Measurements from ENCODE around the gene RSPH6A.

Gene RSPH6A

DNA sequence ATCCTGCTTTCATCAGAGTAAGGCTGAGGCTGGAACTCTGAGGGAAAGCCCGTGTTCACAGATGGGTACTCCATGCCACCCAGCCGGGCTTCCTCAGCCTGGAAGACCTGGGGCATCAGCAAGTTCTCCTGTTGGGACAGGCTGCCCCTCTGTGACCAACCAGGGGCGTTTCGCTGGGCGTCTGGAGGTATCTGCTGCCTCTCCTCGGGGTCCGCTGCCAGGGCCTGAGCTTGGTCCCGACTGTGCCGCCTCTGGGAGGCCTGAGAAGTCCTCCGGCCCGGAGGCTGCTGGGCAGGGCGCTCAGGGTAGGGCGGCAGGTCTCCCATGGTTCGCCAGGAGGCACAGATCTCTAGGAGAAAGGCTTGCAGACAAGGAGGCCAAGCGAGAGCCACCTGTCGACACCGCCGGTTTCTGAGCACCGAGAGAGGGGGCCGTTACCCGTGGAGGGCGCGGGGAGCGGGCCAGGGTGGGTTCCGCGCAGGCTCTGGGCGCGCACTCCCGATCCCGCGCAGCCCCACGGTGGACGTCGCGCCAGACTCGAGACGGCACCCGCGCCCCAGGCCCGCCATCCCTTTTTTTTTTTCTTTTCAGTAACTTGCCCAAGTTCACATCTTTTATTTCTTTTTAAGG lies at the start of gene RSPH6A:
RSPH6A (minus strand) TSS at position 458 of the 630 bp plus-strand sequence; CDS start at position 326, 132 bp downstream.
- DNase-seq, result no peak

DNA sequence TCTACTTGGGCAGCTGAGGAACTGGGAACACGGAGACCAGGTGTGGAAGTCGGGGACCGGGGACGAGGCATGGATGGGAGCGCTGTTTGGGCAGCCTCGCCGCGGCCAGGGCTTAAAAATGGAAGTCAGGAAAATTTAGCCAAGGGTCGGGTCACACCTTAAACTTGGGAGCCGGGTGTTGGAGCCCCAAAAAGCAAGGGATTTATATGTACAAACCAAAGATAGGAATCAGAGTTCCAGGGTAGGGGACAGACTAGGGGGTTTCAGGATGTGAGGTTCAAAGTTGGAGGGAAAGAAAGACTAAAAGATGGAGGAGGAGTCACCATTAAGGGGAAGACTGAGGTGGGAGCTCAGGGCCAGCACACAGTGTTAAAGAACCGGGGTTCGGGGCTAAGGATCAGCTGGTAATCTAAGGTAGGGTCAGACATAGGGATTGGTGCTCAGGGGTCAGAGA lies 49.5 kb upstream of the RSPH6A start:
- DNase-seq, result no peak

DNA sequence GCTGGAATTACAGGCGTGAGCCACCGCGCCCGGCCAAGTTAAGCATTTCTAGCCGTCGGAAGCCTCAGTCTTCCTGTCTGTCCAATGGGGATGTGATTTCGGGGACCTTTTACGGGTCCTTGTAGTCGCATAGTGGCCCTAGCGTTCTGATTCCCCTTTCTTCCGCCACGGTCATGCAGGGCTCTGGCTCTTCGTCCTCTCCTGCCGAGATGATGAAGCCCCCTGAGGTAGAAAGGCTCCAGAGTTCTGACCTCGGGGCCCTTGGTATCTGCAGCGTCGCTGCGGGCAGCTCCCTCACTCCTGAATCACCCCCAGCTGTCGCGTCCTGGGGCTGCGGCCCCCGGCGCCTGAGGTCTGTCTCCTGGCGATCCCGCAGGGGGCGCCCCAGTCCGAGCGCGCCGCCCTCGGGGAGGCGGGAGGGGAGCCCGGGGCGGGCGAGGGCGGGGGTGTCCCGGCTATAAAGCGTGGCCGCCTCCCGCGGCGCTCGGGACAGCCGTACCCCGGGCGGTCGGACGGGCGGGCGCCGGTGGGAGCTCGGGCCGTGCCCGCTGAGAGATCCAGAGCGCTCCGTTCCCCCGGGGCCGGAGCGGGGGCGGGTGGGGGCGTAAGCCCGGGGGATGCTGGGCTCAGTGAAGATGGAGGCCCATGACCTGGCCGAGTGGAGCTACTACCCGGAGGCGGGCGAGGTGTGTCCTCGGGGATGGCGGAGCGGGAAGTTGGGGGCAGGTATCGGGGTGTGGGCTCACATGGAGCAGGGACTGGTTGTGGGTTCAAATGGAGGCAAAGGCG lies 48.9 kb upstream of the RSPH6A start, which contains the start of gene FOXA3:
FOXA3 (plus strand) TSS at position 487 of the 789 bp plus-strand sequence; CDS start at position 618, 131 bp downstream.
- peak; percentile 66 for DNase-seq

DNA sequence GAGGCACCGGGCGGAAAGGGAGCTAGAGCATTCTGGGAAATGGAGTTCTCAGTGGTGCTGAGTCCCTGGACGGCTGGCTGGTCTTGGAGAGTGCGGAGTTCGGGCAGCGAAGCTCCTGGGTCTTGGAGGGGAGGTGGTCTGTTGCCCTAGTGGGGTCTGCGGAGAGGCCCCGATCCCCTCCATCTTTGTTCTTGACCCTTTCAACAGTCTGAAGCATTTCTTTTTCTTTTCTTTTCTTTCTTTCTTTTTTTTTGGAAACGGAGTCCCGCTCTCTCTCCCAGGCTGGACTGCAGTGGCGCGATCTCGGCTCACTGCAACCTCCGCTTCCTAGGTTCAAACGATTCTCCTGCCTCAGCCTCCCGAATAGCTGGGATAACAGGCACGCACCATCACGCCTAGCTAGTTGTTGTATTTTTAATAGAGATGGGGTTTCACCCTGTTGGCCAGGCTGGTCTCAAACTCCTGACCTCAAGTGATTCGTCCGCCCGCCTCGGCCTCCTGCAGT lies 48.3 kb upstream of the RSPH6A start:
- no peak for DNase-seq

DNA sequence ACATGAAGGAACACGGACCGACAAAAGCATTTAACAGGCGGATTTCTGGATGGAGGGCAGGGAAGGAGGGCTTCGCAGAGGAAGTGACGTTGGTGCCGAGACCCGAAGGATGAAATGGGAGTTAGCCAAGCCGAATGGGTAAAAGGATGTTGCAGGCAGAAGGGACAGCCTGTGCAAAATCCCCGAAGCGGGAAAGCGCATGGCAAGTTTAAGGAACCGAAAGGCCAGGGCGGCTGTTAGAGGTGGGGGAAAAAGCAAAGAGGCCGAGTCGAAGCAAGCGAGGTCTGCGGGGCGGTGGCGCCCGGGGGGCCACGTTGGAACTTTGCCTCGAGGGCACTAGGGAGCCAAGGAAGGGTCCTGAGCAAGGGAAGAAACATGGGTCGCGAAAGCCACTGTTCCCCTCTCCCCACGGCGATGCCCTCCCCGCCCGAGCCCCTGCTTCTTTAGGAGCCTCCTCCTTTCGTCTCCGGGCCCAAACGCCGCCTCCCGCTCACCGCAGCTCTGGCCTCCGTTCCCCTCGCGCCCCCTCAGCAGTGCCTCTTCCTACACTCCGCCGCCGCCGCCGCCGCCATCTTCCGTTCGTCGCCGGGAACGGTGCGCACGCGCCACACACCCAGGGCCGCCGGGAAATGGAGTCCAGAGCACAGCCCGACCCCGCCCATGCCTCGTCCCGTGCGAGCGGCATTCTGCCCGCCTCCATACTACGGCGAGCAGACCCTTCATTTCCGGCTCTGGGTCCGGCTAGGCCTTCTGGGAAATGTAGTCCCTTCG lies 47.6 kb upstream of the RSPH6A start, which contains the start of gene SYMPK:
SYMPK (minus strand) TSS at position 584 of the 771 bp plus-strand sequence. CDS start 8,652 bp downstream, outside the sequence.
- DNase-seq, result peak; percentile 99

DNA sequence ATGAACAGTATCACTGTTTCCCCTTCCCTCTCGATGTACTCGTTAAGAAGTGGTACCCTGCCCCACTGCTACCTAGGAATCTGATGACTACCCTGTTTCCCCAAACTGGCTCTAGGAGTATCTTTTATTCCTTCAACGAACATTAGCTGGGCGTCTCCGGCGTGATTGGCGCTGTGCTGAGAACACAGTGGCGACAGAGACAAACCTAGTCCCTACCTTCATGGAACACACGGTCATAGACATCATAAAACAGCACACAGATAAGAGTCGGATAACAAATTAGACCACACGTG lies 47.1 kb upstream of the RSPH6A start:
- no peak for DNase-seq

DNA sequence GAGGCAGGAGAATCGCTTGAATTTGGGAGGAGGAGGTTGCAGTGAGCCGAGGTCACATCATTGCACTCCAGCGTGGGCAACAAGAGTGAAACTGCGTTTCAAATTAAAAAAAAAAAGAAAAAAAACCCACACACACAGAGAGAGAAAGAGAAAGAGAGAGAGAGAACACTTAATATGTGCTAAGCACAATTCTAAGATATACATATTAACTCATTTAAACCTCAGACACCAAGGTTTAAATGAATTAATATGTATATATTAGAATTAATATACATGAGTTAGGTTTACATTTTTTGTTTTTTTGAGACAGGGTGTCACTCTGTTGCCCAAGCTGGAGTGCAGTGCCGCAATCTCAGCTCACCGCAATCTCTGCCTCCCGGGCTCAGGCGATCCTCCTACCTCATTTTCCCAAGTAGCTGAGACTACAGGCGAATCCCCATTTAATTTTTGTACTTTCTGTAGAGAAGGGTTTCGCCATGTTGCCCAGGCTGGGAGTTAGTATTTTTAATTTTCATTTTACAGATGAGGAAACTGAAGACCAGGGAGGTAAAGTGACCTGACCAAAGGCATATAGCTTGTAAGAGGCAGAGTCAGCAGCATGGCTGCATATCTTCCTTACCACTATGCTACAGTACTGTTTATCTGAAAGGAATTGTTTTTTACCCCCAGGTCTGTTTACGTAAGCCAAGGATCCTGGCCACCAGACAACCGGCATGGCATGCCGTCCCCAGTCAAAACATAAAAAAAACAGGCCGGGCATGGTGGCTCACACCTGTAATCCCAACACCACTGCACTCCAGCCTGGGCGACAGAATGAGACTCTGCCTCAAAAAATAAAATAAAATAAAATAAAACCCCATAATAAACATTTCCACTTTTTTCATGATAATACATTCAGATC lies 45.5 kb upstream of the RSPH6A start:
- no peak for DNase-seq

DNA sequence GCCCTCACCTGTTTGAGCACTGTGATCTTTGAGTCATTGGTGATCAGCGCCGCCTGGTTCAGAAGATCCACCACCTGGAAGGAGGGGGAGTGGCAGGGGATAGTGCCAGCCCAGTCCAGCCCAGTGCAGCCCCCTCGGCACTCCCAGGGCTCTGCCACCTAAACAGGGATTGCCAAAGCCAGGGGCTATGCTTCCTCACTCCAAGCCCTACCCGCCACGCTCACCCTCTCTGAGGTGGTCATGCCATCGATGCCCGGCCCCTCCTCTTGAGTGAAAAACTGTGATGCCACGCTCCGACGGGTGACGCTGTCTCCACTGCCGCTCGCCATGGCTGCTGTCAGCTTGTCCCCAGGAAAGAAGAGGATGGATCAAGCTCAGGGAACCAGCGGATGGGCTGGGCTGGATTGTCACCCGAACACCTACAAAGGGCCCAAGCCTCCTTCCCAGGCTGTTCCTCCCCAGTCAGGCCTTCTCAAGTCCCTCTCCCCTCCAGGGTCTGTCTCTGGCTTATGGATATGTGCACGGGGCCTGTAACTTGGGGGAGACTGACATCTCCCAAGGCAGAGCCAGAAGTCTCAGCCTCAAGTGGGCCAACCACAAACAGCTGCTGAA lies 39.2 kb upstream of the RSPH6A start:
- no peak for DNase-seq

DNA sequence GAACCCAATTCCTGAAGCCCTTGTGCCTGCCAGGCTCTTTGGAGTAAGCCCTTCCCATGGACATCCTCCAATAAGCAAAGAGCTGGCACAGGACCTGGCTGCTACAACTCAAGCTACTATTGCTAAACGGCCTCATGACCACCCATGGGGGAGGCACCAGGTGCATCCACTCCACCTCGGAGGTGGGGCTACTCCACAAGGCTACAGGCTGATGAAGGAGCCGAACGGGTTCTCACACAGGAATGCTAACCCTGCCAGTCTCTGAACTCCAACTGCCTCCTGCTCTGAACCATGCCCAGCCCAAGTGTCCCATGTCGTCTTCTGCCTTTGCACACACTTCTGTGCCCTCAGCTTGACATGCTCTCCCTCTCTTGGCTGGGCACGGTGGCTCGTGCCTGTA lies 37.9 kb upstream of the RSPH6A start:
- no peak for DNase-seq

DNA sequence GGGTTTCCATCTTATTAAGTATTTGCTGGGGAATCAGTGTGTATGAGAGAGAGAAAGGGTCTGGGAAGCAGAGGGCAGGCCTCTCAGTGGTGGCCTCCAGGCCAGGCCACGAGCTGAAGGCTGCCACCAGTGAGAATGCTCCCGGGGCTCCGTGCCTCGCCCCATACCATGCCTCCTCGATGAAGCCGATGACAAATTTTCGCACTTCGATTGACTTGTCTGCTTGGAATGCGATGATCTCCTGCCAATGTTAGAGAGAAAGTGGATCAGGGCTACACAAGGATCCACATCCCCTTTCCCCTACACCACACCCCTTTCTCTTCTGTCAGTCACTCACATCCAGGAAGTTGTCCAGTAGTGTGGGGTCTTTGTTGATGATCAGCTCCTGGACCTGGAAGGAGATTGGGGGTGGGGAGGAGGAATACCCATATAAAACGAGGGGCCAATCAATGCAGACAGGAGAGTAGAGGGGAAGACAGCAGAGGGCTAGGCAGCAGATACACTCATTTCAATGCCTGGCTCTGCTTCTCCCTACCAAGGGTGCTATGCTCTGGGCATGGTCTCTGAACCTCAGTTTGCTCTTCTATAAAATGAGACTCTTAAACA lies 37.1 kb upstream of the RSPH6A start:
- no peak for DNase-seq

DNA sequence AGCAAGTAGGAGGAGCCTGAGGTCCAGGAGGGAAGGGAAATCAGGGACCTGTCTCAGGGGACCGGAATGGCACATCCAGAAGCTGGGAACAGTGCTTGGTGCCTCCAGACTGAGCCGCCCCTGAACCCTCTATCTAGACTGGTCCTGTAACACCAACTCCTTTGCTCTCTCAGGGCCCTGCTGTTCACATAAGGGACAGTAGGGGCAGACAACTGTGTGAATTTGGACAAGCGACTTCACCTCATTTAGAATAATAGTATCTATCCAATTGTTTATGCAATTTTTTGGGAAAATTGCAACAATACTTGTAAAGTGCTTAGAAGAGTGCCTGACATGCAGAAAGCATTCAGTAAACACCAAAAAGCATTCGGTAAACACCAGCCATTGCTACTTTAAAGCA lies 33.8 kb upstream of the RSPH6A start:
- DNase-seq, result no peak

DNA sequence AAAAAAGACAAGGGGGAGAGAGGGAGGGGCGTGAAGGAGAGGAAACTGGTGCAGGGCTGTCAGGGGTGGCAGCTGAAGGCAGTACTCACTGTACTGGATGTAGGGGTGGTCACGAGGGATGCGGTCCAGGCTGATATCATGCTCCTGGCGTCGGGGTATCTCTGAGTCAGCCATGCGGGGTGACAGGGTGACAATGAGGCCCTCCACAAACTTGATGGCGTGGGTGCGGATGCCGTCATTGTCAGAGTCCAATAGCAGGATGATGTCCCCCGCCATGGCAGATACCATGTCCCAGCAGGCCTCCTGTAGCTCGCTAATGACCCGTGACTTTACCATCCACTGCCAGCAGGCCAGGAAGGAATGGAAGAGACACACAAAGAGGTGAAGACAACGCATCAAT lies 32.6 kb upstream of the RSPH6A start:
- DNase-seq, result no peak

DNA sequence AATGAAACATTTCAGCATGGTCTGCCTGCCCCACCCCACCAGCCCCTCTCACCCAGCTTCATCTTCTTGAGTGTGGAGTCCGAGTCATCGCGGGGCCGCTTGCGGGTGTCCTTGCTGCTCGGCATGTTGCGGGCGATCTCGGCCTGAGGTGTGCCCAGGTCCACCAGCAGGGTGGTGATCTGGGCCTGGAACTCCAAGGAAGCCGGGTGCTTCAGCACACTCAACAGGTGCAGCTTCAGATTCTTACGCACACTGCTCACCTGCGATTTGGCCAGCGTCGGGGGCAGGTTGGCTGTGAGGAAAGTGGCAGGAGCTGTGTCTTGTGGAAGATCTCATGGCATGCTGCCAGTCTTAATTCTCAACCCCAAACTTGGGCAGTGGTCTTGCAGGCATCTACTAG lies 27.1 kb upstream of the RSPH6A start:
- DNase-seq, result no peak

DNA sequence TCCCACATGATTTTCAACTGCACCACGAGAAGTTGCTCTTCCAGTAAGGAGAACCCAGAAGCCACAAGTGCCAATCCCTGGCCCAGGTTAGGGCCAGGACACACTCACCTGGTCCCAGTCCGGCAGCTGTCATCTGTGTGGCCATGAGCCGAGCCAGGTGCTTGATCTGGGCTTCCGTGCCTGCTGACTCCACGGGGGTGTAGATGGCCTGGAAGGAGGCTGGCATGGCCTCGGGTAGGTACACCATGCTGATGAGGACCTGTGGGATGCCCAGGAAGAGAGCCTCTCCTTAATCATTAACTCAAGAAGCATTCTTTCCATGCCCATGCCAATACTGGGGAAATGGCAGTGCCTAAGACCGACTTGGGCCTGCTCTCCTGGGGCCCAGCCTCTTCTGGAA lies 19.9 kb upstream of the RSPH6A start:
- DNase-seq, result no peak

DNA sequence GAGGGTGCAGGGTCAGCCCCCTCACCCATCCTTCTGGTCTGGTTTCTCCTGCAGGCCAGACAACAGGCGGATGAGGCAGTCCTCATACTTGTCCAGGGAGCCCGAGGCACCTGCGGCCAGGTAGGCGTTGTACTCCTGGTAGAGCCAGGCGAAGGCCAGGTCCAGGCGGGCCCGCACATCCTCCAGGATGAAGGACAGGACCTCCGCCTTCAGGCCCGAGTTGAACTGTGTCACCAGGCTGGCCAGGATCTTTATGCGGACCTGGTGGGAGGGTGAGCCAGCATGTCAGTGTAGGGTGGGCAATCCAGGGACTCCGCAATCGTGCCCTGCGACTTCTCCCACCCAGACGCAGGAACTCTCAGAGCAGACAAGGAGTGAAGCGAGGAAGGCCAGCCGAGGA lies 13.8 kb upstream of the RSPH6A start:
- DNase-seq, result no peak

DNA sequence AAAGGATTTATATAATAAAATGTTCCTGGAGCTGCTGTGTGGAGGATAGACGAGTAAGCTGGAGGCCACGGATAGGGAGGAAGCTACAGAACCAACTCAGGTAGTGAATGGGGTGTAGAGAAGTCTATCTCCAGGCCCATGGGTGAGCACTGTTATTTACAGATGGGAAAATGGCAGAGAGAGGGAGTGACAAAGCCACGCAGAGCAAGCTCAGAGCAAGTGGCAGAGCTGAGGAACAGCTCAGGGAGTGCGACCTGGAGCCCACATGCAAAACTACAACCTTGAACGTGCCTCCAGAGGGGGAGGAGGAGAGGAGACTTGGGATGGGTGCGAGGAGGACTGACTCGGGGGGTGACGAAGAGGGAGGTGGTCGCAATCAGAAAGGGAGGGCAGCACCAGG lies 13.4 kb upstream of the RSPH6A start:
- no peak for DNase-seq

DNA sequence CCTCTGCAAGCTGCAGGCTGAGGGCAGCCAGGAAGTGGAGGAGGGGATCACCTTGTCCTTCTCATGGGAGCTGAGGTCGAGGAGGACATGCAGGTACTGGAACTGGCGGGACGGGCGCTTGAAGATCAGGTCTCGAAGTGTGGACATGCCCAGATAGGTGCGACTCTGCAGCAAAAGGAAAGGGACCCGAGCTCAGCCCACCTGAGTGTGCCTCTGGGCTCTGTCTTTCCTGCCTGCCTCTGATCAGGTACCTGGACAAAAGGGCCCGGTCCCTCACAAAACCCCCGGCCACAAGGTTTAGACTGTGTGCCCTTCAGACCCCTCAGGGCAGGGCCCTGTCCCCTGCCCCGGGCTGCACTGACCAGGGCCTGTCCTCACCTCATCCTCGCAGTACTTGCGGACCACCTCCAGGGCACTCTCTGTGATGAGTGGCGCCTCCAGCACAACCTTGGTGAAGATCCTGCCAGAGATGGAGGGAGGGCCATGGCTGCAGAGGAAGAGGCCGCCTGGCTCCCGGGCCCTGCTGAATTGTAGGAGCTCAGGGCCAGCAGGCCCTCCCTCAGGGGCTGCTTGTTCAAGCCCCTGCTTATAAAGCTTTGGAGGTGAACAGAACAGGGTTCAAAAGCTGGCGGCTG lies 12.5 kb upstream of the RSPH6A start:
- DNase-seq, result no peak

DNA sequence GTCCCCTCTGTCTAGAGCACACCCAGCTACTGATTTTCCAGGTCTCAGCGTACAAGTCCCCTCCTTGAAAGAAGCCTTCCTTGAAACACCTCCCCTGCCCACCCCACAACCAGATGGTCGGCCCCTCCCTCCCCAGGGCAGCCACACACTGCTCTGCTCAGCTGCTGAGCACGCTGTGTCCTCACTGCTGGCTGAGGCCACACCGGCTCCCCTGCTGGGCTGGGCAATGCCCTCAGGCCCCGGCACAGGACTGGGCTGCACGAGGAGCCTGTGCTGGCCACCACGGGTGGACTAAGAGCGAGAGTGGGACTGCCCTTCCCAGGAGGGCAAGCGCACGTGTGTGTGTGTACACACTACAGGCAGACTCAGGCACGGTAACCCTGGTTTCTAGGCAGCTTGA lies 11.8 kb upstream of the RSPH6A start:
- no peak for DNase-seq

DNA sequence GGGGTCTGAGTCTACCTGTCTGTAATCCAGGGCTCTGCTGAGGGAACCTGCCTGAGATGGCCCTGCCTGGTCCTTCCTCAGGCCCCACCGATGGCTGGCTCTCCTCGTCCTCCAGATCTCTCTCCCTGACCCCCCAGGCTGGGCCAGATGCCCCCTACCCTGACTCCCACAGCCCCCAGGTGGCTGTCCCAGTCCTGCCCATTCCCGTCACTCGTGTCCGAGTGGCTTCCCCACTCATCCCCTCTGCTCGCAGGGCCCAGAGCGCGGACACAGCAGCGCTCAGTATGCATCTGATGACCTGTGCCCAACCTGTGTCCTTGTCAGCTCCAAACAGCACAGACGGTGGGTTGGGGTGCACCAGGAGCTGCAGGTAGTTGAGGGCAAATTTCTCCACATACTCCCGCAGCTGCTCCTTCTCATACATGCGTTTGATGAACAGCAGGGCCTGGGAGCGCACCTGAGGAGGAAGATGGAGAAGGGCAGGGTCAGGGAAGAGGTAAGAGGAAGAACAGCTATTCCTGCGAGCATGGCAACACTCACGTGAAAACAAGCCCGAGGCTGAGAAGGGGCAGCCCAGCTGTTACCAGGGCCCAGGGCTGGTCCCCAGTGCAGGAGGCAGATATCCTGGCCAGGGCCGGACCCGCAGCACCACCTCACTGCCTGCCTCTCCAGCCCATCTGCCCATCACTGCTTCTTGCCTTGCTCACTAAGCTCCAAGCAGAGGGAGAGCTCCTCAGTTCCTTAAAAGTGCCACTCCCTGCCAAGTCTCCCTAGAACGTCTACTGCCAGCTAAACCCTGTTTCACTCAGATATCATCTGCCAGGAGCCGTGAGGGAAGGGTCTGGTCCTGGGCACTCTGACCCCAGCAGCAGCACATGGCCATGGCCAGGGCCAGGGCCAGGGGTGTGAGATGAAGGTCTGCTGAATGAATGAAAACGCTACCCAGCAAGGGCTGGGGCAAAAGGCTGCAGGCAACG lies 11.1 kb upstream of the RSPH6A start:
- DNase-seq, result no peak

DNA sequence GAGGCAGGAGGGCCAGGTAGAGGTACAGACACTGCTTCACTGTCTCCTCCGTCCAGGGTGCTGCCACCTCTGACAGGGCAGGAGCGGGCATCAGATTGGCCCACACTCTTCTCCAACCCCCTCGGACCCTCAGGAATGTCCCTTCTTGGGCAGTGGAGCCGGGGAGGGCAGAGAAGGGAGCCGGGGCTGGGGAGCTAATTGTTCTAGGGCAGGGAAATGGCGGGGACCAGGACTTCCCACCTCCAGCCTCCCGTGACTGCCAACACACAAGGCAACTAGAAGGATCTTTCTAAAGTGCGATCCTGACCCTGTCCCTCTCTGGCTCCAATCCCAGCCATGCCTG lies 10.1 kb upstream of the RSPH6A start:
- DNase-seq, result no peak
